ENCODE measurements around the gene KLHL7.

Gene KLHL7

DNA sequence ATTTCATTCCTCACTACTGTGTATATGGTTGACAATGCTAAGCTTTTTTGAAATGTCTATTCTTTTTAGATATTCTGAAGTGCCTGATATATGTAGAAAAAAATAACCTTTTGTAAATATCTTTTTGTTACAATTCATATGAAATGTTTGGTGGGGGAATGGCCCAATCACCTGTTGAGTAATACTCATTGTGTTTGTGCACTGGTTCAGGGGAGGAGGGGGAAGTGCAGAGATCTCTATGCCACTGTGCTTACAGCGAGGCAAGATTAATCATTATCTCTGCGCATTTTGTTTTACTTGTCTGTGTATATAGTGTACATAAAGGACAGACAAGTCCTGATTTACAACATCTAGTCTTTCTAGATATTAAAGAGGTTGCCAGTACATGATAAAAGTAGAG lies 101.4 kb downstream of the KLHL7 start:
- TF ChIP-seq, protein P1, sequence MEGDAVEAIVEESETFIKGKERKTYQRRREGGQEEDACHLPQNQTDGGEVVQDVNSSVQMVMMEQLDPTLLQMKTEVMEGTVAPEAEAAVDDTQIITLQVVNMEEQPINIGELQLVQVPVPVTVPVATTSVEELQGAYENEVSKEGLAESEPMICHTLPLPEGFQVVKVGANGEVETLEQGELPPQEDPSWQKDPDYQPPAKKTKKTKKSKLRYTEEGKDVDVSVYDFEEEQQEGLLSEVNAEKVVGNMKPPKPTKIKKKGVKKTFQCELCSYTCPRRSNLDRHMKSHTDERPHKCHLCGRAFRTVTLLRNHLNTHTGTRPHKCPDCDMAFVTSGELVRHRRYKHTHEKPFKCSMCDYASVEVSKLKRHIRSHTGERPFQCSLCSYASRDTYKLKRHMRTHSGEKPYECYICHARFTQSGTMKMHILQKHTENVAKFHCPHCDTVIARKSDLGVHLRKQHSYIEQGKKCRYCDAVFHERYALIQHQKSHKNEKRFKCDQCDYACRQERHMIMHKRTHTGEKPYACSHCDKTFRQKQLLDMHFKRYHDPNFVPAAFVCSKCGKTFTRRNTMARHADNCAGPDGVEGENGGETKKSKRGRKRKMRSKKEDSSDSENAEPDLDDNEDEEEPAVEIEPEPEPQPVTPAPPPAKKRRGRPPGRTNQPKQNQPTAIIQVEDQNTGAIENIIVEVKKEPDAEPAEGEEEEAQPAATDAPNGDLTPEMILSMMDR (conservative IDR thresholded peaks at IDR 0.05; ENCODE audit: low read depth, low read length), result no peak
- no peak overlapping the region for H2AFZ ChIP-seq (ENCODE audit: low read depth)
- no peaks in the 10 kb centered on the region for H3K4me1 ChIP-seq (ENCODE audit: low read depth, poor library complexity, severe bottlenecking)
- H3K36me3 ChIP-seq (ENCODE audit: insufficient read depth), result no peaks in the 10 kb centered on the region
- H3K4me3 ChIP-seq (IDR thresholded peaks at IDR 0.05; ENCODE audit: insufficient read depth, low read depth, low read length), result no peak overlapping the region
- no peak overlapping the region for H3K4me2 ChIP-seq
- H3K27me3 ChIP-seq (ENCODE audit: insufficient read depth, low read depth), result no peaks in the 10 kb centered on the region
- no peak overlapping the region for H3K27ac ChIP-seq
- no peak overlapping the region for H3K9ac ChIP-seq
- no peaks in the 10 kb centered on the region for H3K79me2 ChIP-seq (ENCODE audit: insufficient read depth, low read depth)
- no peaks in the 10 kb centered on the region for H4K20me1 ChIP-seq (ENCODE audit: insufficient read depth)

DNA sequence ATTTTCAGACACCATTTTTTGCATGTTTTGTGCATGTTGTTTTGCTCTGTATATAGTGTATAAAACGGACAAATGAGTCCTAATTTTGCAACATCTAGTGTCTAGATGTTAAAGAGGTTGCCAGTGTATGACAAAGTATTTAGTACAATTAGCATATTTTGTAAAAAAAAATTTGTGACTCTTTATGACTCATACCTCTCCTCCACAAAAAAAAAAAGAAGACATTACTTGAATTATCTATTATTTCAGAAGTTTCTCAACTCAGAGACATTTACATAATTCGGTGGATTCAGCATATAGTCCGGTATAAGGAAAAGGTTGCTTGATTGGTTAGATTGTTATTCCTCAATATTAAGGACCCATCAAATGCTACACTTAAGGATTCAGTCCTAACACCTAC lies 102.3 kb downstream of the KLHL7 start:
- TF ChIP-seq, protein P1 (conservative IDR thresholded peaks at IDR 0.05; ENCODE audit: low read depth, low read length), result no peak
- H3K27me3 ChIP-seq (ENCODE audit: insufficient read depth, low read depth), result no peaks in the 10 kb centered on the region
- no peak overlapping the region for H2AFZ ChIP-seq (ENCODE audit: low read depth)
- no peaks in the 10 kb centered on the region for H4K20me1 ChIP-seq (ENCODE audit: insufficient read depth)
- H3K4me2 ChIP-seq, result no peak overlapping the region
- no peak overlapping the region for H3K27ac ChIP-seq
- H3K36me3 ChIP-seq (ENCODE audit: insufficient read depth), result no peaks in the 10 kb centered on the region
- H3K9ac ChIP-seq, result no peak overlapping the region
- no peaks in the 10 kb centered on the region for H3K4me1 ChIP-seq (ENCODE audit: low read depth, poor library complexity, severe bottlenecking)
- no peak overlapping the region for H3K4me3 ChIP-seq (IDR thresholded peaks at IDR 0.05; ENCODE audit: insufficient read depth, low read depth, low read length)
- no peaks in the 10 kb centered on the region for H3K79me2 ChIP-seq (ENCODE audit: insufficient read depth, low read depth)

DNA sequence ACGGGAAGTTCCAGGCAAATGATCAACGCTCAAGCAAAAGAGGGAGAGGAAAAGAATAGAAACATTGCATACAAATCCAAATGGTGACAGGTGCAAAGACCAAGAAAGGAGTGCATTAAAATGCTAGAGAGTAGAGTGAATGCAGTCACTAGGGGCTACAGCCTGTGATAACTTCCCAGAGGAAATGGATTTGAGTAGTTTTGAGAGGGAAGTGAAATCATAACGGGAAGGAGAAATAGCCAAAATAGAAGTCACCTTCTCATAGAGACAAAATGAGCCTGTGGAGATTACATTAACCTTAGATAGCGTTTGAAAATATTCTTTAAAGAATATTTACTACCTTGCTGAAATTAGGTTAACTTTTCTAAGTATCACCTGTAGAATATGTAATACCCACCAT lies 102.7 kb downstream of the KLHL7 start:
- Histone ChIP-seq H3K4me2 (no peak overlapping the region), H3K4me3 (IDR thresholded peaks at IDR 0.05; ENCODE audit: insufficient read depth, low read depth, low read length) (no peak overlapping the region), H3K27ac (no peak overlapping the region), H3K4me1 (ENCODE audit: low read depth, poor library complexity, severe bottlenecking) (no peaks in the 10 kb centered on the region), H3K36me3 (ENCODE audit: insufficient read depth) (no peaks in the 10 kb centered on the region), H2AFZ (ENCODE audit: low read depth) (no peak overlapping the region), H3K9ac (no peak overlapping the region), H4K20me1 (ENCODE audit: insufficient read depth) (no peaks in the 10 kb centered on the region), H3K27me3 (ENCODE audit: insufficient read depth, low read depth) (no peaks in the 10 kb centered on the region), H3K79me2 (ENCODE audit: insufficient read depth, low read depth) (no peaks in the 10 kb centered on the region)
- TF ChIP-seq, protein P1 (conservative IDR thresholded peaks at IDR 0.05; ENCODE audit: low read depth, low read length), result no peak

DNA sequence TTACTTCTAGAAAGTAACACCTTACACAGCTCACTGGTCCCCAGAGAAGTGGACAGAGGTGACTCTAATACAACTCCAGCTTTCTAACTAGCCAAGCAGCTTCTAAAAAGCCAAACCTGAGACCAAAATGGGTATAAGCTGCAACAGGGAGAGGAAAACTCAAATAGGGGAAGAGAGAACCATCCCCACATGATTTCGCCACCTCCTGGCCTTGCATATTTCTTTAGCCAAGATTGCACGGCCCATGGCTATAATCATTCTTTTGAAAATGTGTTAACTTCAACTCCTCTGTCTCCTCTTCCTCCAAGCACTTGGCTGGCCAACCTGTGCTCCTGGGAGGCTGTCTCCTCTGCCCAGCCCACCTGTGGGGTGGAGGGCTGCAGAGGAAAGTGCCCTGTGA lies 104.9 kb downstream of the KLHL7 start:
- H3K27me3 ChIP-seq (ENCODE audit: insufficient read depth, low read depth), result no peaks in the 10 kb centered on the region
- no peak overlapping the region for H3K4me2 ChIP-seq

More for the DNA sequence above, 104.9 kb downstream of the KLHL7 start:
- TF ChIP-seq, protein P1 (conservative IDR thresholded peaks at IDR 0.05; ENCODE audit: low read depth, low read length), result no peak
- no peaks in the 10 kb centered on the region for H3K36me3 ChIP-seq (ENCODE audit: insufficient read depth)
- no peaks in the 10 kb centered on the region for H4K20me1 ChIP-seq (ENCODE audit: insufficient read depth)
- no peak overlapping the region for H2AFZ ChIP-seq (ENCODE audit: low read depth)
- no peak overlapping the region for H3K27ac ChIP-seq
- H3K4me3 ChIP-seq (IDR thresholded peaks at IDR 0.05; ENCODE audit: insufficient read depth, low read depth, low read length), result no peak overlapping the region
- H3K79me2 ChIP-seq (ENCODE audit: insufficient read depth, low read depth), result no peaks in the 10 kb centered on the region
- no peak overlapping the region for H3K9ac ChIP-seq
- H3K4me1 ChIP-seq (ENCODE audit: low read depth, poor library complexity, severe bottlenecking), result no peaks in the 10 kb centered on the region
